Right forelimb (tissue), 1 donor: Measurements from ENCODE around the gene MYO3B.

Experiments
- DNase-seq: peaks from one replicate; pipeline ENCODE4 v3.0.0-alpha.2; 2018

MYO3B gene

GRCh38 chr2:170161516-170162270 is 16.3 kb upstream of the MYO3B start:
- no peak for DNase-seq

GRCh38 chr2:170162271-170162632 is 15.7 kb upstream of the MYO3B start:
- DNase-seq: no peak

GRCh38 chr2:170163411-170164065 is 14.4 kb upstream of the MYO3B start:
- DNase-seq: no peak

GRCh38 chr2:170165129-170165528 is 12.8 kb upstream of the MYO3B start:
- DNase-seq: no peak

DNA sequence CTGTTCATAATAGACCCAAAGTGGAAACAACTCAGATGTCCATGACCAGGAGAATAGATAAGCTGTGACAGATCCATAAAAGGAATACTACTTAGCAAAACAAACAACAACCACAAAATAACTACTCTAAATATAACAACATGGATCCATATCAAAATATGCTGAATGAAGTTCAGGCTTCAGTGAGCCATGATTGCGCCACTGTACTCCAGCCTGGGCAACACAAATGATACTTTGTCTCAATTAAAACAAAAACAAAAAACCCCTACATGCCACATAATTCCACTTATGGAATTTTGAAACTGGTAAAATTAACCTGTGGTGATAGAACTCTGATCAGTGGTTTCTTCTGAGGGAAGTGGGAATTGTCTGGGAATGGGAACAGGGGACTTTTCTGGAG is 11.2 kb upstream of the MYO3B start:
- no peak for DNase-seq

GRCh38 chr2:170170281-170171040 is 7.5 kb upstream of the MYO3B start:
- no peak for DNase-seq

- DNase-seq: no peak
These were observed 1.7 kb upstream of the MYO3B start for GRCh38 chr2:170176212-170176611.

DNA sequence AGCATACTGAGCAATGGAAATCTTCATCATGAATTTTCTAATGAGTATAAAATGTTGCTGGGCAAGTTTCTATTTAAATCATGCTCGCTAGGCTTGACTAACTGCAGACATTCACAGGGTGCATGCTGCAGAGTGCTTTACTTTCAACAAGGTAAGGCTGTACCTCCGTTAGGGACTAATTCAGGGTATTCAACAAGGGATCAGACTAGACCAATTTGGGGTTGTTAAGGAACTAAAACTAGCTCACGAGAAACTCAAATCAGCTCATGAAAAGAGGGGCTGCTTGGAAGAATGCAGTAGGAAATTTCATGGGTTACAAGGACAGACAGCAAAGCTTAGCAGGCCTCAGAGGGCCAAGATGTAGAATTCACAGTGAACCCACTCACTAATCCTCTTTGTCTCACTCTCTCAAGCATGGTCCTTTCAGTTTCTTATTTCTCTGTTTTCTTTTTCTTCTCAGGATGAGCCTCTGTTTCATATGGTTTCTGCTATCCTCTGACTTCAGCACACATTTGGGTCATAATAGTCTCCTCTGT is 2.2 kb downstream of the MYO3B start:
- DNase-seq: no peak

- no peak for DNase-seq
These were observed 3.7 kb downstream of the MYO3B start for GRCh38 chr2:170181602-170182001.

DNA sequence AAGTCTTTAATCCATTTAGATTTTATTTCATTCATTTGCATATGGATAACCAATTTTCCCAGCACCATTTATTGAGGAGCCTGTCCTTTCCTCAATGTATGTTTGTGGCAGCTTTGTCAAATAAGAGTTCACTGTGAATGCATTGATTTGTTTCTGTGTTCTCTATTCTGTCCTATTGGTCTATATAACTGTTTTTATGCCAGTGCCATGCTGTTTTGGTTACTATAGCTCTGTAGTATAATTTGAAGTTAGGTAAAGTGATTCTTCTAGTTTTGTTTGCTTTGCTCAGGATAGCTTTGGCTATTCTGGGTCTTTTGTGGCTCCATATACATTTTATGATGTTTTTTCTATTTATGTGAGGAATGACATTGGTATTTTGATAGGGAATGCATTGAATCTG is 7.4 kb downstream of the MYO3B start:
- DNase-seq: no peak

GRCh38 chr2:170189757-170190156 is 11.8 kb downstream of the MYO3B start:
- DNase-seq: no peak

DNA sequence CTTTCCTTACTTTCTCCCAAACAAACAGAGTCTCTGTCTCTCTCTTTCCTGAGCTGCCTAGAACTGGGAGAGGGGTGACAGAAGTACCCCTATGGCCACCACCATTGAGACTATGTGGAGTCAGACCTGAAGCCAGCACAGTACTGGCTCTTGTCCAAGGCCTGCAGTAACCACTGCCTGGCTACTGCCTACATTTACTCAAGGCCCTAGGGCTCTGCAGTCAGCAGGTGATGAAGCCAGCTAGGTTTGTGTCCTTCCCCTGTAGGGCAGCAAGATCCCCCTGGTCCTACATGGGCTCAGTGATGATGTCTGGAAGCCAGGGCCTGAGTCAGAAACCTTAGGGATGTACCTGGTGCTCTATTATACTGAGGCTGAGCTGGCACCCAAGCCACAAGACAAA is 12.2 kb downstream of the MYO3B start:
- no peak for DNase-seq

DNA sequence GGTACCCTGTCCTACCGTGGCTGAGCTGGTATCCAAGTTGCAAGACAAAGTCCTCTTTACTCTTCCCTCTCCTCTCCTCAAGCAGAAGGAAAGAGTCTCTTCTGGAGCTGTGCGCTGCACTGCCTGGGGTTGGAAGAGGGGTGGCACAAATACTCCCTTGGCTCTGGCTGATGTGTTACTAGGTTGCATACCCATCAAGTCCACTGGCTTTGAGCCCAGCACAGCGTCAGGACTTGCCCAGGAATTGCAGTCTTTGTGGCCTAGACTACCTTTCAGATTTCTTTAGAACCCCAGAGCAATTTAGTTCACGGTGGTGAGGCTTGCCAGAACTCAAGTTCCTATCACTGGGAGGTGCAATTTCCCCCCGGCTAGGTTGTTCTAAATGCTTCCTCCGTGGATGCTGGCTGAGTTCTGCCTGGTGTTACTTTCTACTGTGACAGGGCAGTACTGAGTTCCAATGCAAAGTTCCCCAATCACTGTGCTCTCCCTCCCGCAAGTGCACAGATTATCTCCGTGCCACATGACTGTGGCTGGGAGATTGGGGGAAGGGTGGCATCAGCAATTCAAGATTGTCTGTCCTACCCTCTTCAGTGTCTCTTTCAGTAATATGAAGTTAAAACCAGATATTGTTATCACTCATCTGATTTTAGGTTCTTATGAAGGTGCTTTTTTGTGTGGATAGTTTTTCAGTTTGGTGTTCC is 13.4 kb downstream of the MYO3B start:
- no peak for DNase-seq

DNA sequence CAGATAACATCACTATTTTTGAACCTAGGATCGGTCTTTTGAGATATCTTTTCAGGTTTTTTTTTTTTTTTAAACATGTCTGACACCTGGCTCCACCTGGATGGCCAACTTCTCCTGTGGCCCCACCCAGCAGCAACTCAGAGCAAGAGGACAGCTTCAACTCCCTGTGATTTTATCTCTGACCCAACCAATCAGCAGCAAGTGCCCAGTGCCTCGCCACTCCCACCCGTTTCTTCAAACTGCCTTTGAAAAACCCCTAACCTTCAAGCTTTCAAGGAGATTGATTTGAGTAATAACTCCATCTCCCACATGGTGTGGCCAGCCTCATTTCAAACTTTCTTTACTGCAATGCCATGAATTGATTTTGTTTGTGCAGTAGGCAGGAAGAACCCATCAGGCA is 19.0 kb downstream of the MYO3B start:
- no peak for DNase-seq

DNA sequence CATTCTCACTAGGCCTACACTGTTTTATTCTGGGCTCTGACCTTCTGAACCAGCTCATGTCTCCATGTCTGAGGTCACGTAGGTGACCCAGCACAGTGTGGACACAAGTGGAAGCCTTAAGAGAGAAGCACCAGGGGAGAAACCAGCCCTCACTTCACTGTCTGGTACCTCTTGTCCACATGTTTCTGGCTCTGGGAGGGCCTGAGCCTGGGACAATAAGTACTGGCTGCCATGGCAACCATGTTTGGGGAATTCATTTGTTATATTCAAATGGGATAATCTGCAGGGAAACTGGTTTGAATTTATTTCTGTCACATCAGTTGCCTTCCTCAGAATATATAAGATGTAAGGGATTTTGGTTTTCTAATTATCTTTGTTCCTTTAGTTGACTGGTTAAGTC is 23.3 kb downstream of the MYO3B start:
- no peak for DNase-seq

- DNase-seq: no peak
These were observed 23.9 kb downstream of the MYO3B start for GRCh38 chr2:170201734-170202393.

DNA sequence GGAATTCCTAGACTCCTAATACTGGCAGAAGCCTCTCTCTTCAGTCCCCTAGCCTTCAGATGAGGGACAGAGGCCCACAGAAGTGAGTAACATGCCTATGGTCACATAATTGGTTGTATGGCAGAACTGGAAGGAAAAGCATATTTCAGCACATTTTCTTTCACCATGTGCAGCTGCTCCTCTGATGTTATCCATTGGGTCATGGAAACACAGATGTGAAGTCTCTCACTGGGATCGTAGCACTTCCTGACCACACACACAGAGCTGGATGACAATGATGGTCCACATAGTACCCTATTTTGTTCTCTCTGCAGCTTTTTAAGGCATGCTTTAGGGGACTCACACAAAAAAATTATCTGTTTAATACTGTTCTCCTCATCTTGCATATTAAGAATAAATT is 24.5 kb downstream of the MYO3B start:
- DNase-seq: no peak

DNA sequence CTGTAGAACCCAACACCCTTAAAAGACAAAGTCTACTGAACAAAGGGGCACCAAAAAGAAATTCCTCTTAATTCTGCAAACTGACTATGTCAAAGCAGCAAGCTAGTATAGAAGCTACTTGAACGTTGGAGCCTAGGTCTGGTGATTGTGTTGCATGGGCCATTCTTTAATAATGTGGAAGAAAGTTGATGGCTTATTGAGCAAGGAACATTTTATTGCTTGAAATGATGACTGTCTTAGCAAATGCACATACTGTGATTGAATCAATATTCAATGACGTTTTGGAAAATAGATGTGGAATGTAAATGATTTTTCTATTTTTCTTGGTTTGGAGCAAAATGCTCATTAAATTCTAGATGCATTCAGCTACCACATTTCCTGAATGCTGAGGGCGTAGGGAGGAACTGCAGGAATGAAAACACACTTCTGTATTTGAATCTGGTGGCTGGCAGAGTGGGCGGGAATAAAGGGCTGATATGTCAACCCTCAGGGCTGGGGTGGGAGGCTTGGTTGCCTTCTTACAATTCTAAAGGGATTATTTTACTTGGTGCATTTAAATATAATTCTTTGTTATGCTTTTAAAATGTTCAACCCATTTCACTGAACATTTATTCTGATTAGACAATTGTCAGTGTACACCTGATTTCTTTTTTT is 26.5 kb downstream of the MYO3B start:
- no peak for DNase-seq

DNA sequence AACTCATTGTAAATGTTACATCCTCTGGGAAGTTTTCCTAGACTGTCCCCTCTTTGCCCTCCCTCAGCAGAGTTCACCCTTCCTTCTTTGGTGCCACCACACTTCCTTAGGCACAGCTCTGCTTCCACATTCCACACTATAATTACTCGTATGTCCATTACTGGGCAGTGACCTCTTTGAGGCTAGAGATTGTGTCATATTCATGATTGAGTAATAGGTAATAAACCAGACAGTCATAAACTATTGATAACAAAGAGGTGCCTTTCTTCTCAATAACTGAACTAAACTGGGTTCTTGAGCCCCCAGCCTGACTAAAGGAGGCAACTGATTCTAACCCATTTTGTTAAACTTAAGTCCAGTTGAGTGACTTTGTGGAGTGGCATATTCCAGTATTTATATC is 28.3 kb downstream of the MYO3B start:
- no peak for DNase-seq

- no peak for DNase-seq
These were observed 29.0 kb downstream of the MYO3B start for GRCh38 chr2:170206805-170207407.

DNA sequence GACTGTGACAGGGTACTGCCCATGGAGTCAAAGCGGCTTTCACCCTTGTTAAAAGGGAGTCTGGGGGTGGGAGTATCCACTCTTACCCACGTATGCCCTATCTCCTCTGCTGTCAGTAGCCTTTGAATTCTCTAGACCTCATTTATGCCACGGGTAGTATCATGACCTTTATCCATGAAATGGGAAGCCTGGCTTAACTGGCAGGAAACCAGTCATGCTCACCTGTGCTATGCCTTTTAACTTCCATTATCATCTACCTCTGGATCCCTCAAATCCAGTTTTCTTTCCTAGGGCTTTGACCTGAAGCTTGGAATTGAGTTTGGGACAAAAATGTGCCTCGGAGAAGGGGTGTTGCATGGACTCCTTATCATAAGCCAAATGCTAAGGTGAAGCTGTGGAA is 30.0 kb downstream of the MYO3B start:
- DNase-seq: no peak

DNA sequence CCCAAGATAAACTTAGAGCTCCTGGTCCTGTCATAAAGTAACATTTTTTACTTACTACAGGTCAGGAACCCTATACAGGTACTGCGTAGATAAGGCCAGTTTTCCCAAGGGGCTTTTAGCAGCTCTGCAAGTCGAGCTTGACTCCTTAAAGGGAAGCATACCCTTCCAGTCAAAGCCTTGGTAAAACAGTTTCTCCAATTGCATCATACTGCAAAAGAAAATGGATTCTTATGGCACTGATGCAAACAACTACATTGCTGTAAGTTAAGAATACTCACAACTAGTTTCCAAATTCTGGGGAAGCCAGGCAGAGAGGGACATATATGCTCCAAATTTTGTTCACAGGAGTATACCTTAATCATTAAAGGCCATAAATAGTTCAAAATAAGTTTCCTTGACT is 31.0 kb downstream of the MYO3B start:
- DNase-seq: no peak
